Measurements from ENCODE around the gene CAPG. TPM values are rescaled to one million over a fixed set of nuclear protein-coding genes. Genes with fewer than 3 reads are reported as not detected.
A peak's percentile ranks its signal among the peaks of the same experiment; 100 is the strongest.
"Not testable (repeated sequence)": the region's sequence is repeated elsewhere in the genome, so short reads cannot be mapped to it uniquely, and the experiment has no call there.

The CAPG gene
- total RNA-seq, 1 donor from 2014 or later, result 165 TPM

- Histone ChIP-seq H3K4me1 (peaks cover under 1% of the 10 kb centered on the region), H3K9me3 (no peaks in the 10 kb centered on the region), H3K27ac (no peak overlapping the region), H3K36me3 (peaks cover 0 to 44% of the 10 kb centered on the region in 2 donors), H3K4me3 (no peak overlapping the region), H3K27me3 (no peaks in the 10 kb centered on the region)
- TF ChIP-seq CTCF (IDR thresholded peaks at IDR 0.05) (no peak), POLR2AphosphoS5 (IDR thresholded peaks at IDR 0.05; ENCODE audit: insufficient read depth in 1 of 2, low read depth in 1 of 2) (no peak), POLR2A (IDR thresholded peaks at IDR 0.05) (no peak)
- intact Hi-C loops (cut with DNase I), result no loop called here
- DNase-seq (ENCODE audit: extremely low spot score in 2 of 2), result no peak
Observed at GRCh38 chr2:85388878-85389538, 21.2 kb downstream of the CAPG start.

GRCh38 chr2:85387754-85388153, 22.4 kb downstream of the CAPG start:
- H3K27ac ChIP-seq, result no peak overlapping the region
- no peaks in the 10 kb centered on the region for H3K9me3 ChIP-seq
- TF ChIP-seq CTCF (IDR thresholded peaks at IDR 0.05) (no peak), POLR2AphosphoS5 (IDR thresholded peaks at IDR 0.05; ENCODE audit: insufficient read depth in 1 of 2, low read depth in 1 of 2) (no peak), POLR2A (IDR thresholded peaks at IDR 0.05) (no peak)
- H3K4me1 ChIP-seq, result no peaks in the 10 kb centered on the region
- intact Hi-C loops (cut with DNase I), result no loop called here
- DNase-seq (ENCODE audit: extremely low spot score in 2 of 2), result no peak
- H3K36me3 ChIP-seq, result peaks cover 0 to 46% of the 10 kb centered on the region in 2 donors
- H3K4me3 ChIP-seq, result no peak overlapping the region
- no peaks in the 10 kb centered on the region for H3K27me3 ChIP-seq

GRCh38 chr2:85385746-85386145, 24.4 kb downstream of the CAPG start:
- H3K4me1 ChIP-seq, result no peaks in the 10 kb centered on the region
- DNase-seq (ENCODE audit: extremely low spot score in 2 of 2), result no peak
- H3K27ac ChIP-seq, result peak overlapping the region; percentile 53
- TF ChIP-seq CTCF (IDR thresholded peaks at IDR 0.05) (no peak), POLR2A (IDR thresholded peaks at IDR 0.05) (no peak), POLR2AphosphoS5 (IDR thresholded peaks at IDR 0.05; ENCODE audit: insufficient read depth in 1 of 2, low read depth in 1 of 2) (no peak)
- no peak overlapping the region for H3K4me3 ChIP-seq
- H3K27me3 ChIP-seq, result no peaks in the 10 kb centered on the region
- no peaks in the 10 kb centered on the region for H3K9me3 ChIP-seq
- intact Hi-C loops (cut with DNase I), result no loop called here
- peaks cover 0 to 37% of the 10 kb centered on the region in 2 donors for H3K36me3 ChIP-seq

- Histone ChIP-seq H3K27ac (no peak overlapping the region), H3K27me3 (no peaks in the 10 kb centered on the region), H3K9me3 (no peaks in the 10 kb centered on the region), H3K4me1 (no peaks in the 10 kb centered on the region), H3K4me3 (no peak overlapping the region), H3K36me3 (peaks cover 3 to 47% of the 10 kb centered on the region in 2 donors)
- no peak for DNase-seq (ENCODE audit: extremely low spot score in 2 of 2)
- TF ChIP-seq POLR2A (IDR thresholded peaks at IDR 0.05), result no peak
- no peak for TF ChIP-seq POLR2AphosphoS5 (IDR thresholded peaks at IDR 0.05; ENCODE audit: insufficient read depth in 1 of 2, low read depth in 1 of 2)
- TF ChIP-seq CTCF (IDR thresholded peaks at IDR 0.05), result no peak
- intact Hi-C loops (cut with DNase I), result no loop called here
Observed at GRCh38 chr2:85383850-85384249, 26.3 kb downstream of the CAPG start.

GRCh38 chr2:85383151-85383550, 27.0 kb downstream of the CAPG start:
- H3K27ac ChIP-seq; H3K4me1 ChIP-seq; DNase-seq (ENCODE audit: extremely low spot score in 2 of 2); H3K27me3 ChIP-seq; H3K4me3 ChIP-seq; intact Hi-C loops (cut with DNase I); H3K9me3 ChIP-seq: not testable (repeated sequence)
- peaks cover 3 to 53% of the 10 kb centered on the region in 2 donors for H3K36me3 ChIP-seq

Measured in vagina (tissue), 2 donors.